Peyer's patch (tissue), 4 donors: ENCODE measurements around the gene RTN4RL1.

Experiments used
- POLR2A ChIP-seq, 2 donors: fragments of 450-650 bp; IDR thresholded peaks; one replicate each; pipeline ENCODE4 v1.5.1; 2017; ENCODE audit warnings: antibody characterized with exemption in 2 of 2, mild to moderate bottlenecking in 2 of 2, moderate library complexity in 2 of 2
- TF ChIP-seq, protein P1 (sequence below), 6 experiments: fragments of 450-650 bp in 4 of 6; fragments of 200-600 bp in 2 of 6; sonication (generic) in 1 of 6; IDR thresholded peaks; one replicate each; pipeline ENCODE4 v1.5.1; 2017 to 2019; ENCODE audit warnings: antibody characterized with exemption in 6 of 6, mild to moderate bottlenecking in 3 of 6, moderate library complexity in 1 of 6

DNA sequence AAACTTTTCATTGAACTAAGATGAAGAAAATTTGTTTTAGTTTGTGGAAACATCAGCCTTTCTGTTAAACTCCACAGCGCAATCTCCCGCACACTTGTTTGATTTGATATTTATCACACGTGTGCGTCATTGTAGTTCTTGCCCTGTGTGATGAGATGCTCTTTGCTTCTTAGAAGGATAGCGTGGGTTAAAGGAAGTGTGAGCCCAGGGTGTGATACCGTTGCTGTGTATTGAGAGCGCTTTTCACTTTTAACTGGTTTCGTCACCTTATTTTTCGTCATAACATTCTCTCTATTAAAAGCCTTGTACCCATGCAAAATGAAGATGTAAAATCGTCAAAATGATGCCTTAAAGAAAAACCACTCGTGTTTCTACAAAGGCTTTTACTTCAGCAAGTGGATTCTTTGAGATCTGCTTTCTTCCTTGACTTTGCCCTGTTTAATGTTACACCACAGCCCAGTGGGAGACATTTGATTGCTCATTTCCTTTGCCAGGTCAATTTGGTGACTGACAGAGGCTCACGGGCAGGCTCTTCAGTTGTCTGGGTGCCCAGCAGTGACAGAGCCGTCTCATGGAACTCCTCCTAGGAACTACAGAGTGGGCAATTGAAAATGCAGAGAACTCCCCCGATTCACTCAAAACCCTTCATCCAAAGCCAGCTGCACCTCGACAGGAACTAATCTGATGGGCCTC lies 134.2 kb downstream of the RTN4RL1 start:
- TF ChIP-seq, protein P1, sequence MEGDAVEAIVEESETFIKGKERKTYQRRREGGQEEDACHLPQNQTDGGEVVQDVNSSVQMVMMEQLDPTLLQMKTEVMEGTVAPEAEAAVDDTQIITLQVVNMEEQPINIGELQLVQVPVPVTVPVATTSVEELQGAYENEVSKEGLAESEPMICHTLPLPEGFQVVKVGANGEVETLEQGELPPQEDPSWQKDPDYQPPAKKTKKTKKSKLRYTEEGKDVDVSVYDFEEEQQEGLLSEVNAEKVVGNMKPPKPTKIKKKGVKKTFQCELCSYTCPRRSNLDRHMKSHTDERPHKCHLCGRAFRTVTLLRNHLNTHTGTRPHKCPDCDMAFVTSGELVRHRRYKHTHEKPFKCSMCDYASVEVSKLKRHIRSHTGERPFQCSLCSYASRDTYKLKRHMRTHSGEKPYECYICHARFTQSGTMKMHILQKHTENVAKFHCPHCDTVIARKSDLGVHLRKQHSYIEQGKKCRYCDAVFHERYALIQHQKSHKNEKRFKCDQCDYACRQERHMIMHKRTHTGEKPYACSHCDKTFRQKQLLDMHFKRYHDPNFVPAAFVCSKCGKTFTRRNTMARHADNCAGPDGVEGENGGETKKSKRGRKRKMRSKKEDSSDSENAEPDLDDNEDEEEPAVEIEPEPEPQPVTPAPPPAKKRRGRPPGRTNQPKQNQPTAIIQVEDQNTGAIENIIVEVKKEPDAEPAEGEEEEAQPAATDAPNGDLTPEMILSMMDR (IDR thresholded peaks at IDR 0.05): no peak
- TF ChIP-seq POLR2A (IDR thresholded peaks at IDR 0.05): no peak
